Measurements from ENCODE around the gene AFP.

Gene AFP

DNA sequence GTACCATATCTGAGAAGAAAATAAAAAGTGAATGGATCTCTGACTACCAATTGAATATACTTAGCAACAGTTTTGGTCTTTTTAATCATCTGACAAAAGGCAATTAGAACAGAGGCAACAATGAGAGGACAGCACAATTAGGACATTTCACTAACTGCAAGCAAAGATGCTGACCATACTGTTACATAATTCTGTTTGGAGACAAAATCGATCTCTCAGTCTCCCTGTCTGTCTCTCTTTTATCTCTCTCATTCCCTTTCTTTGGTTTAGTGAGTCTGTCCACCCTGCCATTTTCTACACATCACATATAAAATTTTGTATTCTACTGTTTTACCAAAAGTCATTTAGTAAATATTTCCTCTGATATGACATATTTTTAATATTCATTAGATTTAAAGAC, 43.3 kb downstream of the AFP start:
- no peak for ATAC-seq
- TF ChIP-seq, protein P1, sequence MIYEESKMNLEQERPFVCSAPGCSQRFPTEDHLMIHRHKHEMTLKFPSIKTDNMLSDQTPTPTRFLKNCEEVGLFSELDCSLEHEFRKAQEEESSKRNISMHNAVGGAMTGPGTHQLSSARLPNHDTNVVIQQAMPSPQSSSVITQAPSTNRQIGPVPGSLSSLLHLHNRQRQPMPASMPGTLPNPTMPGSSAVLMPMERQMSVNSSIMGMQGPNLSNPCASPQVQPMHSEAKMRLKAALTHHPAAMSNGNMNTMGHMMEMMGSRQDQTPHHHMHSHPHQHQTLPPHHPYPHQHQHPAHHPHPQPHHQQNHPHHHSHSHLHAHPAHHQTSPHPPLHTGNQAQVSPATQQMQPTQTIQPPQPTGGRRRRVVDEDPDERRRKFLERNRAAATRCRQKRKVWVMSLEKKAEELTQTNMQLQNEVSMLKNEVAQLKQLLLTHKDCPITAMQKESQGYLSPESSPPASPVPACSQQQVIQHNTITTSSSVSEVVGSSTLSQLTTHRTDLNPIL (CRISPR knock-in tag; IDR thresholded peaks at IDR 0.05; ENCODE audit: low read depth): no peak
- no peak for TF ChIP-seq GLIS3 (CRISPR knock-in tag; IDR thresholded peaks at IDR 0.05)
- TF ChIP-seq ZNF8 (CRISPR knock-in tag; IDR thresholded peaks at IDR 0.05): no peak

DNA sequence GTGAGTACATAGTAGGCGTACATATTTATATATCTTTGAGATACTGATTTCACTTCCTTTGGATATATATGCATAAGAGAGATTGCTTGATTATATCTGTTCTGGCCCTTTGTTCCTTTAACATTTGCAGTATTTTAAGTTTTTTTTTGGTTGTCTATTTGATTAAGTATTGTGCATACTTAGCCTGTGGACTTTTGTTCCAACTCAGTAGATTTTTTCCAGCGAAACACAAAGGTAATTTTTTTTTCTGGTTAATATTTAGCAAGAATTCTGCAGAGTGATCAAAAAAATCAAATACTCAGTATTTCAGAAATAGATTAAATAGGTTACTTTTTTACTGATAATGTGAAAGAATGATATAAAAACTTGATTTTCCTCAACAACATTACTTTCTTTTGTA, 45.3 kb downstream of the AFP start, which contains the start of gene AFM:
Gene AFM, plus strand, starts transcription at position 388 of the 400 bp plus-strand sequence. CDS start 31 bp downstream, outside the sequence.
- TF ChIP-seq ZNF70 (CRISPR knock-in tag; IDR thresholded peaks at IDR 0.05): no peak
- TF ChIP-seq ZC3H10 (CRISPR knock-in tag; IDR thresholded peaks at IDR 0.05): no peak
- TF ChIP-seq TOX (CRISPR knock-in tag; IDR thresholded peaks at IDR 0.05; ENCODE audit: borderline replicate concordance): no peak
- TF ChIP-seq, protein P2, sequence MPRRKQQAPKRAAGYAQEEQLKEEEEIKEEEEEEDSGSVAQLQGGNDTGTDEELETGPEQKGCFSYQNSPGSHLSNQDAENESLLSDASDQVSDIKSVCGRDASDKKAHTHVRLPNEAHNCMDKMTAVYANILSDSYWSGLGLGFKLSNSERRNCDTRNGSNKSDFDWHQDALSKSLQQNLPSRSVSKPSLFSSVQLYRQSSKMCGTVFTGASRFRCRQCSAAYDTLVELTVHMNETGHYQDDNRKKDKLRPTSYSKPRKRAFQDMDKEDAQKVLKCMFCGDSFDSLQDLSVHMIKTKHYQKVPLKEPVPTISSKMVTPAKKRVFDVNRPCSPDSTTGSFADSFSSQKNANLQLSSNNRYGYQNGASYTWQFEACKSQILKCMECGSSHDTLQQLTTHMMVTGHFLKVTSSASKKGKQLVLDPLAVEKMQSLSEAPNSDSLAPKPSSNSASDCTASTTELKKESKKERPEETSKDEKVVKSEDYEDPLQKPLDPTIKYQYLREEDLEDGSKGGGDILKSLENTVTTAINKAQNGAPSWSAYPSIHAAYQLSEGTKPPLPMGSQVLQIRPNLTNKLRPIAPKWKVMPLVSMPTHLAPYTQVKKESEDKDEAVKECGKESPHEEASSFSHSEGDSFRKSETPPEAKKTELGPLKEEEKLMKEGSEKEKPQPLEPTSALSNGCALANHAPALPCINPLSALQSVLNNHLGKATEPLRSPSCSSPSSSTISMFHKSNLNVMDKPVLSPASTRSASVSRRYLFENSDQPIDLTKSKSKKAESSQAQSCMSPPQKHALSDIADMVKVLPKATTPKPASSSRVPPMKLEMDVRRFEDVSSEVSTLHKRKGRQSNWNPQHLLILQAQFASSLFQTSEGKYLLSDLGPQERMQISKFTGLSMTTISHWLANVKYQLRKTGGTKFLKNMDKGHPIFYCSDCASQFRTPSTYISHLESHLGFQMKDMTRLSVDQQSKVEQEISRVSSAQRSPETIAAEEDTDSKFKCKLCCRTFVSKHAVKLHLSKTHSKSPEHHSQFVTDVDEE (CRISPR knock-in tag; IDR thresholded peaks at IDR 0.05): no peak
- no peak for TF ChIP-seq TCF4 (CRISPR knock-in tag; IDR thresholded peaks at IDR 0.05; ENCODE audit: borderline replicate concordance)
- TF ChIP-seq ZFP30 (CRISPR knock-in tag; IDR thresholded peaks at IDR 0.05): no peak
- no peak for TF ChIP-seq ARNTL (CRISPR knock-in tag; IDR thresholded peaks at IDR 0.05; ENCODE audit: borderline replicate concordance, low read depth)
- TF ChIP-seq, protein P3, sequence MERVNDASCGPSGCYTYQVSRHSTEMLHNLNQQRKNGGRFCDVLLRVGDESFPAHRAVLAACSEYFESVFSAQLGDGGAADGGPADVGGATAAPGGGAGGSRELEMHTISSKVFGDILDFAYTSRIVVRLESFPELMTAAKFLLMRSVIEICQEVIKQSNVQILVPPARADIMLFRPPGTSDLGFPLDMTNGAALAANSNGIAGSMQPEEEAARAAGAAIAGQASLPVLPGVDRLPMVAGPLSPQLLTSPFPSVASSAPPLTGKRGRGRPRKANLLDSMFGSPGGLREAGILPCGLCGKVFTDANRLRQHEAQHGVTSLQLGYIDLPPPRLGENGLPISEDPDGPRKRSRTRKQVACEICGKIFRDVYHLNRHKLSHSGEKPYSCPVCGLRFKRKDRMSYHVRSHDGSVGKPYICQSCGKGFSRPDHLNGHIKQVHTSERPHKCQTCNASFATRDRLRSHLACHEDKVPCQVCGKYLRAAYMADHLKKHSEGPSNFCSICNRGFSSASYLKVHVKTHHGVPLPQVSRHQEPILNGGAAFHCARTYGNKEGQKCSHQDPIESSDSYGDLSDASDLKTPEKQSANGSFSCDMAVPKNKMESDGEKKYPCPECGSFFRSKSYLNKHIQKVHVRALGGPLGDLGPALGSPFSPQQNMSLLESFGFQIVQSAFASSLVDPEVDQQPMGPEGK (CRISPR knock-in tag; IDR thresholded peaks at IDR 0.05; ENCODE audit: borderline replicate concordance): no peak
- no peak for TF ChIP-seq RARB (CRISPR knock-in tag; IDR thresholded peaks at IDR 0.05)
- TF ChIP-seq ZNF8 (CRISPR knock-in tag; IDR thresholded peaks at IDR 0.05): no peak
- no peak for TF ChIP-seq ZNF565 (CRISPR knock-in tag; conservative IDR thresholded peaks at IDR 0.05; ENCODE audit: low read depth)
- TF ChIP-seq, protein P4, sequence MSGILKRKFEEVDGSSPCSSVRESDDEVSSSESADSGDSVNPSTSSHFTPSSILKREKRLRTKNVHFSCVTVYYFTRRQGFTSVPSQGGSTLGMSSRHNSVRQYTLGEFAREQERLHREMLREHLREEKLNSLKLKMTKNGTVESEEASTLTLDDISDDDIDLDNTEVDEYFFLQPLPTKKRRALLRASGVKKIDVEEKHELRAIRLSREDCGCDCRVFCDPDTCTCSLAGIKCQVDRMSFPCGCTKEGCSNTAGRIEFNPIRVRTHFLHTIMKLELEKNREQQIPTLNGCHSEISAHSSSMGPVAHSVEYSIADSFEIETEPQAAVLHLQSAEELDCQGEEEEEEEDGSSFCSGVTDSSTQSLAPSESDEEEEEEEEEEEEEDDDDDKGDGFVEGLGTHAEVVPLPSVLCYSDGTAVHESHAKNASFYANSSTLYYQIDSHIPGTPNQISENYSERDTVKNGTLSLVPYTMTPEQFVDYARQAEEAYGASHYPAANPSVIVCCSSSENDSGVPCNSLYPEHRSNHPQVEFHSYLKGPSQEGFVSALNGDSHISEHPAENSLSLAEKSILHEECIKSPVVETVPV (CRISPR knock-in tag; IDR thresholded peaks at IDR 0.05): no peak
- TF ChIP-seq BACH2 (CRISPR knock-in tag; IDR thresholded peaks at IDR 0.05; ENCODE audit: borderline replicate concordance): no peak
- no peak for ATAC-seq

DNA sequence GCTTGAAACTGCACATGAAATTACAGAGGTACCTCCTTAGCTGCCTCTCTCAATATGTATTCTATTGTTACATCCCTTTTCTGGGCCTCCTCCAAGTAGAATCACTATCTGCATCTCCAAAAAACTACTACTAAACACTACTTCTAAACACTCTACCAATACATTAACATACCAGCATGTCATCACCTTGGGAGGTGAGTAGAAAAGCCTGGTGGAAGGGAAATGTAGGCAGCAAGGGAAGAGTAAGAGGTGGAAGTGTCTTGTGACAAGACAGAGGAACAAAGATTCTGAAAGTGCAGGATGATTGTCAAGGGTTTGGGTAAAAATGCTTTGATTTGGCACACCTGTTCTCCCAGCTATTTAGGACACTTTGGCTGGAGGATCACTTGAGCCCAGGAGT, 49.1 kb downstream of the AFP start:
- TF ChIP-seq ZNF70 (CRISPR knock-in tag; IDR thresholded peaks at IDR 0.05): no peak
- no peak for ATAC-seq

DNA sequence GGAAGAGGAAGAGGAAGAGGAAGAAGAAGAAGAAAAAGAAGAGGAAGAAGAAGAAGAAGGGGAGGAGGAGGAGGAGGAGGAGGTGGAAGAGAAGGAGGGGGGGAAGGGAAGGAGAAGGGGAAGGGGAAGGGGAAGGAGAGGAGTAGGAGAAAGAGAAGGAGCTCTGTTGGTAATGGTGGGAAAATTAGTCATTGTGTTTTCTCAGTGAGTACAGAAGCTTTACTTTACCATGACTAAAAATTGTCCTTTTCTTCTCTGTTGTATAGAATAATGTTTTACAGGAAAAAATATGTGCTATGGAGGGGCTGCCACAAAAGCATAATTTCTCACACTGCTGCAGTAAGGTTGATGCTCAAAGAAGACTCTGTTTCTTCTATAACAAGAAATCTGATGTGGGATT, 49.6 kb downstream of the AFP start:
- TF ChIP-seq ZFP3 (CRISPR knock-in tag; IDR thresholded peaks at IDR 0.05) (no peak), ZNF8 (CRISPR knock-in tag; IDR thresholded peaks at IDR 0.05) (no peak), ZFP30 (CRISPR knock-in tag; IDR thresholded peaks at IDR 0.05) (no peak), ZNF70 (CRISPR knock-in tag; IDR thresholded peaks at IDR 0.05) (no peak), TOX (CRISPR knock-in tag; IDR thresholded peaks at IDR 0.05; ENCODE audit: borderline replicate concordance) (no peak), GLIS3 (CRISPR knock-in tag; IDR thresholded peaks at IDR 0.05) (no peak)
- TF ChIP-seq, protein P5, sequence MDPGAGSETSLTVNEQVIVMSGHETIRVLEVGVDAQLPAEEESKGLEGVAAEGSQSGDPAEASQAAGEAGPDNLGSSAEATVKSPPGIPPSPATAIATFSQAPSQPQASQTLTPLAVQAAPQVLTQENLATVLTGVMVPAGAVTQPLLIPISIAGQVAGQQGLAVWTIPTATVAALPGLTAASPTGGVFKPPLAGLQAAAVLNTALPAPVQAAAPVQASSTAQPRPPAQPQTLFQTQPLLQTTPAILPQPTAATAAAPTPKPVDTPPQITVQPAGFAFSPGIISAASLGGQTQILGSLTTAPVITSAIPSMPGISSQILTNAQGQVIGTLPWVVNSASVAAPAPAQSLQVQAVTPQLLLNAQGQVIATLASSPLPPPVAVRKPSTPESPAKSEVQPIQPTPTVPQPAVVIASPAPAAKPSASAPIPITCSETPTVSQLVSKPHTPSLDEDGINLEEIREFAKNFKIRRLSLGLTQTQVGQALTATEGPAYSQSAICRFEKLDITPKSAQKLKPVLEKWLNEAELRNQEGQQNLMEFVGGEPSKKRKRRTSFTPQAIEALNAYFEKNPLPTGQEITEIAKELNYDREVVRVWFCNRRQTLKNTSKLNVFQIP (CRISPR knock-in tag; IDR thresholded peaks at IDR 0.05; ENCODE audit: borderline replicate concordance, low read depth): no peak
- ATAC-seq: no peak

DNA sequence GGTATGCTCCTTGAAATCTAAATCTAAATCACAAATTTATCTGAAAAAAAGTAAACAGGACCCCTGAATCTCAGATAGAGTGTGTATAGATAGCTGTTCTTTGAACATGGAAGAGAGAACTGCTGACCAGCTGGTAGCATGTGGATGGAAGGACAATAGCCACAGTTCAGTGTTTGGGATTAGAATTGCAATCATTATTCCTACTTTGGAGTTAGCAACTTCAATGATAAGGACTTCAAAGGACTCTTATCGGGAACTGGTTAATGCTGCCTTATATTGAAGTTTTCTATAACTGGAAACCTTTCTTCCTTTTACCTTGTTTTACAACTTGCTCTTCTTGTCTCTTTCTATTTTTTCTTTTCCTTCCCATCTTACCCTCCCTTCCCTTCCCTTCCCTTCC, 50.5 kb downstream of the AFP start:
- no peak for ATAC-seq
- TF ChIP-seq GLIS3 (CRISPR knock-in tag; IDR thresholded peaks at IDR 0.05): no peak
- no peak for TF ChIP-seq RARB (CRISPR knock-in tag; IDR thresholded peaks at IDR 0.05)
- no peak for TF ChIP-seq SNAI2 (CRISPR knock-in tag; IDR thresholded peaks at IDR 0.05)
- TF ChIP-seq ARNTL (CRISPR knock-in tag; IDR thresholded peaks at IDR 0.05; ENCODE audit: borderline replicate concordance, low read depth): no peak
- TF ChIP-seq, protein P5 (CRISPR knock-in tag; IDR thresholded peaks at IDR 0.05; ENCODE audit: borderline replicate concordance, low read depth): no peak
- no peak for TF ChIP-seq BACH2 (CRISPR knock-in tag; IDR thresholded peaks at IDR 0.05; ENCODE audit: borderline replicate concordance)
- no peak for TF ChIP-seq TCF4 (CRISPR knock-in tag; IDR thresholded peaks at IDR 0.05; ENCODE audit: borderline replicate concordance)
- TF ChIP-seq, protein P1 (CRISPR knock-in tag; IDR thresholded peaks at IDR 0.05; ENCODE audit: low read depth): no peak
